SK-N-SH (cell line): Measurements from ENCODE around the gene ZNF592. TPM values are rescaled to one million over a fixed set of nuclear protein-coding genes. Genes with fewer than 3 reads are reported as not detected.

Source experiments
- CTCF ChIA-PET: fragments of 300-600, 350-600 bp; formaldehyde crosslinking; extraction: SDS; loops from one replicate; lab custom pipeline; 2021; lab: Yijun Ruan, JAX
- POLR2A ChIA-PET: fragments of 350-600 bp; sonication (Branson Sonifier 250); formaldehyde crosslinking; extraction: SDS; loops from one replicate; lab custom pipeline; 2020; ENCODE audit warnings: antibody characterized with exemption, inconsistent platforms; lab: Yijun Ruan, JAX
- DNase-seq: peaks from one replicate; pipeline ENCODE4 v3.0.0; 2012
- H2AFZ ChIP-seq: fragments of 200-600 bp; sonication (generic); 2 replicates; pipeline ENCODE4 v1.8.1; 2016; ENCODE audit warnings: antibody characterized with exemption, mild to moderate bottlenecking, low read depth
- H3F3A ChIP-seq: fragments of 200-600 bp; sonication (generic); replicated peaks from 2 replicates; pipeline ENCODE3; 2016; ENCODE audit warnings: antibody characterized with exemption, mild to moderate bottlenecking; ENCODE audit not compliant: insufficient read depth
- H3K27ac ChIP-seq, 2 experiments: fragments of 200-500 bp in 1 of 2; fragments of 200-600 bp in 1 of 2; sonication (Bioruptor generic) in 1 of 2; sonication (generic), shearing (Covaris generic) in 1 of 2; 2 replicates each; pipeline versions ENCODE4 v1.5.1 to v1.6.1; 2014 to 2016; ENCODE audit warnings: low read depth in 2 of 2, inconsistent platforms in 1 of 2, low read length in 1 of 2, mild to moderate bottlenecking in 1 of 2, mixed read lengths in 1 of 2
- H3K27me3 ChIP-seq: fragments of 200-600 bp; sonication (generic), shearing (Covaris generic); 2 replicates; pipeline ENCODE4 v1.6.1; 2016; ENCODE audit warnings: mixed run types; ENCODE audit not compliant: insufficient read depth
- H3K36me3 ChIP-seq, 2 experiments: fragments of 200-500 bp in 1 of 2; fragments of 200-600 bp in 1 of 2; sonication (Bioruptor generic) in 1 of 2; sonication (generic) in 1 of 2; replicated peaks in 1 of 2; 2 replicates each; pipeline versions ENCODE3 to v1.5.1; 2014 to 2016; ENCODE audit warnings: low read length in 1 of 2, mild to moderate bottlenecking in 1 of 2; ENCODE audit not compliant: insufficient read depth in 2 of 2, control insufficient read depth in 1 of 2
- H3K4me1 ChIP-seq, 2 experiments: fragments of 200-500 bp in 1 of 2; fragments of 200-600 bp in 1 of 2; sonication (Bioruptor generic) in 1 of 2; sonication (generic), shearing (Covaris generic) in 1 of 2; 2 replicates each; pipeline versions ENCODE4 v1.5.1 to v1.6.1; 2014 to 2016; ENCODE audit warnings: low read depth in 1 of 2, low read length in 1 of 2, mixed run types in 1 of 2; ENCODE audit not compliant: insufficient read depth in 2 of 2, control insufficient read depth in 1 of 2
- H3K4me2 ChIP-seq: fragments of 200-600 bp; sonication (generic), shearing (Covaris generic); 2 replicates; pipeline ENCODE4 v1.6.1; 2017; ENCODE audit warnings: mixed run types
- H3K4me3 ChIP-seq, 2 experiments: fragments of 200-500 bp in 1 of 2; fragments of 200-600 bp in 1 of 2; sonication (Bioruptor generic) in 1 of 2; sonication (generic), shearing (Covaris generic) in 1 of 2; 2 replicates each; pipeline versions ENCODE4 v1.5.1 to v1.8.1; 2014 to 2016; ENCODE audit warnings: low read depth in 2 of 2, inconsistent platforms in 1 of 2, low read length in 1 of 2, mild to moderate bottlenecking in 1 of 2, mixed read lengths in 1 of 2, moderate library complexity in 1 of 2
- H3K79me2 ChIP-seq: fragments of 200-600 bp; sonication (generic); 2 replicates; pipeline ENCODE4 v1.8.1; 2017; ENCODE audit warnings: mild to moderate bottlenecking; ENCODE audit not compliant: insufficient read depth
- H3K9ac ChIP-seq: fragments of 200-600 bp; sonication (generic); 2 replicates; pipeline ENCODE4 v1.6.1; 2017; ENCODE audit warnings: mixed run types
- H3K9me2 ChIP-seq: fragments of 200-600 bp; sonication (generic); 2 replicates; pipeline ENCODE4 v1.6.1; 2017; ENCODE audit warnings: mixed run types
- H3K9me3 ChIP-seq: fragments of 200-600 bp; sonication (generic); 2 replicates; pipeline ENCODE4 v1.6.1; 2017; ENCODE audit warnings: mixed run types, mild to moderate bottlenecking, moderate library complexity
- H4K20me1 ChIP-seq: fragments of 200-600 bp; sonication (generic); 2 replicates; pipeline ENCODE4 v1.6.1; 2017; ENCODE audit warnings: mild to moderate bottlenecking, mixed run types; ENCODE audit not compliant: insufficient read depth
- ELF1 ChIP-seq: IDR thresholded peaks from 2 replicates; pipeline ENCODE4 v1.4.0; 2012
- EZH2phosphoT487 ChIP-seq: fragments of 200-600 bp; sonication (generic); IDR thresholded peaks from 2 replicates; pipeline ENCODE4 v1.6.1; 2017; ENCODE audit warnings: low read depth, mixed run types, mild to moderate bottlenecking, antibody characterized with exemption, moderate library complexity, borderline replicate concordance
- FOSL2 ChIP-seq: IDR thresholded peaks from 2 replicates; pipeline ENCODE4 v1.4.0; 2012; ENCODE audit warnings: low read depth, mild to moderate bottlenecking, moderate library complexity, borderline replicate concordance
- FOXJ3 ChIP-seq: sonication (generic); formaldehyde crosslinking; IDR thresholded peaks from 2 replicates; pipeline ENCODE4 v1.5.1; 2020; ENCODE audit warnings: mild to moderate bottlenecking, missing genetic modification reagents
- FOXM1 ChIP-seq: IDR thresholded peaks from 2 replicates; pipeline ENCODE4 v1.4.0; 2012; ENCODE audit warnings: low read depth, mild to moderate bottlenecking
- MAX ChIP-seq: IDR thresholded peaks from 2 replicates; pipeline ENCODE4 v1.4.0; 2012; ENCODE audit warnings: low read depth
- PBX3 ChIP-seq: IDR thresholded peaks from 2 replicates; pipeline ENCODE4; 2012
- RAD21 ChIP-seq: IDR thresholded peaks from 2 replicates; pipeline ENCODE4 v1.6.1; 2012; ENCODE audit warnings: mild to moderate bottlenecking, low read length
- RCOR1 ChIP-seq: fragments of 150-350 bp; IDR thresholded peaks from 2 replicates; pipeline ENCODE4 v1.6.1; 2017; ENCODE audit warnings: antibody characterized with exemption, low read length
- REST ChIP-seq: IDR thresholded peaks from 2 replicates; pipeline ENCODE4 v1.6.1; 2012; ENCODE audit warnings: mild to moderate bottlenecking, low read depth, low read length, moderate library complexity
- RXRA ChIP-seq: IDR thresholded peaks from 2 replicates; pipeline ENCODE4 v1.4.0; 2012; ENCODE audit warnings: low read depth, mild to moderate bottlenecking, borderline replicate concordance
- SIN3A ChIP-seq: IDR thresholded peaks from 2 replicates; pipeline ENCODE4 v1.6.1; 2012; ENCODE audit warnings: low read depth, mild to moderate bottlenecking, low read length, moderate library complexity, borderline replicate concordance
- TEAD4 ChIP-seq: IDR thresholded peaks from 2 replicates; pipeline ENCODE4 v1.4.0; 2012; ENCODE audit warnings: mild to moderate bottlenecking, borderline replicate concordance; ENCODE audit not compliant: insufficient read depth
- USF1 ChIP-seq: IDR thresholded peaks from 2 replicates; pipeline ENCODE4 v1.4.0; 2012; ENCODE audit warnings: low read depth, borderline replicate concordance
- YY1 ChIP-seq: IDR thresholded peaks from 2 replicates; pipeline ENCODE4 v1.4.0; 2012; ENCODE audit warnings: low read depth, mild to moderate bottlenecking
- WGBS: methylation state at CpG from one replicate; pipeline ENCODE4 v1.1.6; 2017; ENCODE audit warnings: low lambda C conversion rate; 5-methylcytosine and 5-hydroxymethylcytosine counted together
- polyA plus RNA-seq, 3 experiments: library from polyadenylated mRNA; depleted of rRNA; stranded (reverse); fragments of >200 nt; gene quantifications; 2 replicates each; pipeline ENCODE4 v1.2.3, GENCODE V29; 2012

ZNF592 gene
- polyA plus RNA-seq, 1 of the 3 experiments (the other 2 are of a cell fraction), result 8.0 TPM

GRCh38 chr15:84800365-84800806 lies 52.0 kb downstream of the ZNF592 start (continued):
- TF ChIP-seq FOSL2 (no peak), REST (no peak)

GRCh38 chr15:84804005-84804900 lies 55.9 kb downstream of the ZNF592 start:
- Histone ChIP-seq H3K27ac (peak overlapping the region in 1 of 2 experiments; percentile 19; a peak in 1 of 4 replicates), H3K79me2 (no peaks in the 10 kb centered on the region; the same call in 1 of the 2 replicates), H3K36me3 (peaks cover 35 to 59% of the 10 kb centered on the region in 2 experiments), H3F3A (peaks cover 3% of the 10 kb centered on the region), H4K20me1 (no peaks in the 10 kb centered on the region), H2AFZ (no peak overlapping the region), H3K9ac (no peak overlapping the region), H3K9me3 (no peaks in the 10 kb centered on the region), H3K4me3 (no peak overlapping the region), H3K4me1 (peaks cover 0 to 18% of the 10 kb centered on the region in 2 experiments; a peak in 2 of 4 replicates), H3K9me2 (no peaks in the 10 kb centered on the region), H3K4me2 (no peak overlapping the region), H3K27me3 (no peaks in the 10 kb centered on the region)
- POLR2A ChIA-PET, result no interaction called here
- CTCF ChIA-PET, result interaction anchor here (0.9 kb wide), 2 partner anchors 19 to 206 kb away, joined by 3 read pairs; no protein-coding TSS in a partner anchor
- WGBS, result 92% methylated on average over 4 of the region's 4 CpGs
- TF ChIP-seq RCOR1 (no peak), YY1 (no peak), REST (no peak), EZH2phosphoT487 (no peak), PBX3 (no peak), RXRA (no peak), FOXJ3 (CRISPR knock-in tag) (no peak), ELF1 (no peak), FOXM1 (no peak), FOSL2 (no peak), USF1 (no peak), RAD21 (no peak), SIN3A (no peak), MAX (no peak), TEAD4 (no peak)
- DNase-seq, result no peak
